ENCODE measurements around the gene PLA2G10.

- TF ChIP-seq KLF6 (CRISPR knock-in tag; IDR thresholded peaks at IDR 0.05; ENCODE audit: borderline replicate concordance) (no peak), POLR2AphosphoS5 (IDR thresholded peaks at IDR 0.05; ENCODE audit: control insufficient read depth, insufficient read depth, low read depth, low read length) (peak; percentile 16; the same call in 1 of the 2 replicates), TAF1 (IDR thresholded peaks at IDR 0.05; ENCODE audit: control insufficient read depth, extremely low read depth, insufficient read depth, low read length, severe bottlenecking) (no peak), MXI1 (IDR thresholded peaks at IDR 0.05; ENCODE audit: low read depth, low read length) (no peak), ZBTB33 (CRISPR knock-in tag; IDR thresholded peaks at IDR 0.05) (no peak), NFIC (IDR thresholded peaks at IDR 0.05) (no peak)
These were observed 53.6 kb downstream of the PLA2G10 start for GRCh38 chr16:14640538-14640937.
